Measurements from ENCODE around the gene PCP4.

GRCh38 chr21:39834543-39834942, 32.7 kb upstream of the PCP4 start:
- TF ChIP-seq, protein P1, sequence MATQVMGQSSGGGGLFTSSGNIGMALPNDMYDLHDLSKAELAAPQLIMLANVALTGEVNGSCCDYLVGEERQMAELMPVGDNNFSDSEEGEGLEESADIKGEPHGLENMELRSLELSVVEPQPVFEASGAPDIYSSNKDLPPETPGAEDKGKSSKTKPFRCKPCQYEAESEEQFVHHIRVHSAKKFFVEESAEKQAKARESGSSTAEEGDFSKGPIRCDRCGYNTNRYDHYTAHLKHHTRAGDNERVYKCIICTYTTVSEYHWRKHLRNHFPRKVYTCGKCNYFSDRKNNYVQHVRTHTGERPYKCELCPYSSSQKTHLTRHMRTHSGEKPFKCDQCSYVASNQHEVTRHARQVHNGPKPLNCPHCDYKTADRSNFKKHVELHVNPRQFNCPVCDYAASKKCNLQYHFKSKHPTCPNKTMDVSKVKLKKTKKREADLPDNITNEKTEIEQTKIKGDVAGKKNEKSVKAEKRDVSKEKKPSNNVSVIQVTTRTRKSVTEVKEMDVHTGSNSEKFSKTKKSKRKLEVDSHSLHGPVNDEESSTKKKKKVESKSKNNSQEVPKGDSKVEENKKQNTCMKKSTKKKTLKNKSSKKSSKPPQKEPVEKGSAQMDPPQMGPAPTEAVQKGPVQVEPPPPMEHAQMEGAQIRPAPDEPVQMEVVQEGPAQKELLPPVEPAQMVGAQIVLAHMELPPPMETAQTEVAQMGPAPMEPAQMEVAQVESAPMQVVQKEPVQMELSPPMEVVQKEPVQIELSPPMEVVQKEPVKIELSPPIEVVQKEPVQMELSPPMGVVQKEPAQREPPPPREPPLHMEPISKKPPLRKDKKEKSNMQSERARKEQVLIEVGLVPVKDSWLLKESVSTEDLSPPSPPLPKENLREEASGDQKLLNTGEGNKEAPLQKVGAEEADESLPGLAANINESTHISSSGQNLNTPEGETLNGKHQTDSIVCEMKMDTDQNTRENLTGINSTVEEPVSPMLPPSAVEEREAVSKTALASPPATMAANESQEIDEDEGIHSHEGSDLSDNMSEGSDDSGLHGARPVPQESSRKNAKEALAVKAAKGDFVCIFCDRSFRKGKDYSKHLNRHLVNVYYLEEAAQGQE (IDR thresholded peaks at IDR 0.05; ENCODE audit: insufficient read depth in 1 of 2, low read depth in 2 of 2, low read length in 1 of 2): no peak
- no peak for TF ChIP-seq POLR2AphosphoS5 (IDR thresholded peaks at IDR 0.05; ENCODE audit: low read depth, low read length)
- TF ChIP-seq, protein P2, sequence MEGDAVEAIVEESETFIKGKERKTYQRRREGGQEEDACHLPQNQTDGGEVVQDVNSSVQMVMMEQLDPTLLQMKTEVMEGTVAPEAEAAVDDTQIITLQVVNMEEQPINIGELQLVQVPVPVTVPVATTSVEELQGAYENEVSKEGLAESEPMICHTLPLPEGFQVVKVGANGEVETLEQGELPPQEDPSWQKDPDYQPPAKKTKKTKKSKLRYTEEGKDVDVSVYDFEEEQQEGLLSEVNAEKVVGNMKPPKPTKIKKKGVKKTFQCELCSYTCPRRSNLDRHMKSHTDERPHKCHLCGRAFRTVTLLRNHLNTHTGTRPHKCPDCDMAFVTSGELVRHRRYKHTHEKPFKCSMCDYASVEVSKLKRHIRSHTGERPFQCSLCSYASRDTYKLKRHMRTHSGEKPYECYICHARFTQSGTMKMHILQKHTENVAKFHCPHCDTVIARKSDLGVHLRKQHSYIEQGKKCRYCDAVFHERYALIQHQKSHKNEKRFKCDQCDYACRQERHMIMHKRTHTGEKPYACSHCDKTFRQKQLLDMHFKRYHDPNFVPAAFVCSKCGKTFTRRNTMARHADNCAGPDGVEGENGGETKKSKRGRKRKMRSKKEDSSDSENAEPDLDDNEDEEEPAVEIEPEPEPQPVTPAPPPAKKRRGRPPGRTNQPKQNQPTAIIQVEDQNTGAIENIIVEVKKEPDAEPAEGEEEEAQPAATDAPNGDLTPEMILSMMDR (IDR thresholded peaks at IDR 0.05): no peak
